ENCODE data around the gene SCUBE3.

SCUBE3 gene

DNA sequence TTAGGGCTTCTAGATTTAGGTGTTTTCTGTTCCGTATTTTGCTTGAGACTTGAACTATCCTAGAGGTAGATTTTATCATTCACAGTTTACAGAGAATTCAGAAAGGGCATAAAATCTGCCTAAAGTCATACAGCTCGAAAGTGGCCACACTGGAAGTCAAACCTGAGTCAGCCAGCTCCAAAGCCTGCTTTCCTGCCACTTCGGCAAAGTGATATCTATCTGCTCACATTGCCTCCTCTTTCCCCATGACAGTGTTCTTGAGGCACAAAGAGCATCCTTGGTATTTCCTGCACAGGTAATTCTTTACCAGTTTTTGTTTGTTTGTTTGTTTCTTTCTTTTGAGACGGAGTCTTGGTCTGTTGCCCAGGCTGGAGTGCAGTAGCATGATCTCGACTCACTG is 19.4 kb upstream of the SCUBE3 start:
- no peak overlapping the region for H3K4me3 ChIP-seq (replicated peaks; ENCODE audit: low read depth, low read length)

DNA sequence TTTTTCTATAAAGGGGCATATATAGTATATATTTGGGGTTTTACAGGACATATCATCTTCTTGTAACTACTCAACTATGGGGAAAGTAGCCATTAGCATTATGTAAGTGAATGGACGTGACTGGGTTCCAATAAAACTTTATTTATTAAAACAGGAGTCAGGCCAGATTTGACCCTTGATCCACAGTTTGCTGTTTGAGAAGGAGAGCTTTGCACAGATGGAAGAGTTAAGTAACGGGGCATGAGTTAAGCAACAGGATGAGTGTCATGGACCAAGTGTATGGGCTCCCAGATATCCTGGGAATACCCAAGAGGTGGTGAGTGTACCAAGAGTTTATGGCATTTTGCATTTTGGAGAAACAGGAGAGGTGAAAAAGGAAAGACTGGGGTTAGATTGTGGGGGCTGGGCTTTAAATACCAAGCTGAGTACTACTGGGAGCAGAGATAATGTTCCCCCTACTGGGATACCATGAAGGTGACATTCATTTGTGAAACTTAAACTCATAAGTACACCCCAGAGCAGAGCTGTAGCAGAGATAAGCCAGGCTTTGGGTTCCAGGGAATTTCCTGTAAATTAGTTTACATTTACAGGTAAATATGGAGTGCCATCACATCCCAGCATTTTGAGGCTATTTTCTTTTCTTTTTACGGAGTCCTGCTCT is 18.5 kb upstream of the SCUBE3 start:
- TF ChIP-seq, protein P1, sequence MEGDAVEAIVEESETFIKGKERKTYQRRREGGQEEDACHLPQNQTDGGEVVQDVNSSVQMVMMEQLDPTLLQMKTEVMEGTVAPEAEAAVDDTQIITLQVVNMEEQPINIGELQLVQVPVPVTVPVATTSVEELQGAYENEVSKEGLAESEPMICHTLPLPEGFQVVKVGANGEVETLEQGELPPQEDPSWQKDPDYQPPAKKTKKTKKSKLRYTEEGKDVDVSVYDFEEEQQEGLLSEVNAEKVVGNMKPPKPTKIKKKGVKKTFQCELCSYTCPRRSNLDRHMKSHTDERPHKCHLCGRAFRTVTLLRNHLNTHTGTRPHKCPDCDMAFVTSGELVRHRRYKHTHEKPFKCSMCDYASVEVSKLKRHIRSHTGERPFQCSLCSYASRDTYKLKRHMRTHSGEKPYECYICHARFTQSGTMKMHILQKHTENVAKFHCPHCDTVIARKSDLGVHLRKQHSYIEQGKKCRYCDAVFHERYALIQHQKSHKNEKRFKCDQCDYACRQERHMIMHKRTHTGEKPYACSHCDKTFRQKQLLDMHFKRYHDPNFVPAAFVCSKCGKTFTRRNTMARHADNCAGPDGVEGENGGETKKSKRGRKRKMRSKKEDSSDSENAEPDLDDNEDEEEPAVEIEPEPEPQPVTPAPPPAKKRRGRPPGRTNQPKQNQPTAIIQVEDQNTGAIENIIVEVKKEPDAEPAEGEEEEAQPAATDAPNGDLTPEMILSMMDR (IDR thresholded peaks at IDR 0.05; ENCODE audit: low read length, missing control alignments): no peak
- H3K4me3 ChIP-seq (replicated peaks; ENCODE audit: low read depth, low read length): no peak overlapping the region
- peak; percentile 45 for DNase-seq (ENCODE audit: low read depth)

More for the DNA sequence above, 19.4 kb upstream of the SCUBE3 start:
- DNase-seq (ENCODE audit: low read depth): no peak
- TF ChIP-seq, protein P1 (IDR thresholded peaks at IDR 0.05; ENCODE audit: low read length, missing control alignments): no peak

DNA sequence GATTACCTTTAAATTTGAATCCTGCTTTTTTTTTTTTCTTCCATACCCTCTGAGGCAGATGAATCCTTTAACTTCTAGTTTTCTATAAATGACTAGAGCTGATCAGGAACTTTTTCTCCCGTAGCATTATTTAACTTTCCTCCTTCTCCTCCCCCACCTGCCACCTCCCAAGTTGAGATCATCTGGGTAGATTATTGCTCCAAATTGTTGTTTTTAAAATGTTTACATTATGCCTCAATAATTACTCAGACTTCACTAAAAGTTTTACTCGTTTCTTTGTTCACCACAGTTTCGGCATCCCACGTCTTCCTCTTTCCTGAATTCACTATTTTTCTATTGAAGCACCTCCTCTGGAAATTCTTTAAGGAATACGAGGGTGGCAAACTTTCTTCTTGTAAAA is 16.6 kb upstream of the SCUBE3 start:
- TF ChIP-seq, protein P1 (IDR thresholded peaks at IDR 0.05; ENCODE audit: low read length, missing control alignments): no peak
- no peak overlapping the region for H3K4me3 ChIP-seq (replicated peaks; ENCODE audit: low read depth, low read length)
- DNase-seq (ENCODE audit: low read depth): no peak

DNA sequence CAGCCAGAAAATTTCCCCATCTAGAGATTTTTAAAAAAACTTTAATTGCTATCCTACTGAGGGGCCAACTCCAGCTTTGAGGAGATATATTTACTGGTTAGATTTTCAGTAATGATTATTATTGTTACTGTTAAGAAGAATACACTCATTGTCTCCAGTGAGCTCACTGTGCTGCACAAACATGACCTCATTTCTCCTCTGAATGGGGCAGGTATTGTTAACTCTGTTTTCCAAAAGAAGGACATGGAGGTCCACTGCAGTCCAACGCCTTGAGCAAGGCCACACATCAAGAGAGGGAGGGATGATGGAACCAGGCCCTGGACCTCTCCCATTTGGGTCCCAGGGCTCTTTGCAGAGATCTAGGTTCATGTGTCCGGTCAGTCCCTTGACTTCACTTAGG is 13.9 kb upstream of the SCUBE3 start:
- TF ChIP-seq, protein P1 (IDR thresholded peaks at IDR 0.05; ENCODE audit: low read length, missing control alignments): no peak
- no peak for DNase-seq (ENCODE audit: low read depth)
- H3K4me3 ChIP-seq (replicated peaks; ENCODE audit: low read depth, low read length): no peak overlapping the region

DNA sequence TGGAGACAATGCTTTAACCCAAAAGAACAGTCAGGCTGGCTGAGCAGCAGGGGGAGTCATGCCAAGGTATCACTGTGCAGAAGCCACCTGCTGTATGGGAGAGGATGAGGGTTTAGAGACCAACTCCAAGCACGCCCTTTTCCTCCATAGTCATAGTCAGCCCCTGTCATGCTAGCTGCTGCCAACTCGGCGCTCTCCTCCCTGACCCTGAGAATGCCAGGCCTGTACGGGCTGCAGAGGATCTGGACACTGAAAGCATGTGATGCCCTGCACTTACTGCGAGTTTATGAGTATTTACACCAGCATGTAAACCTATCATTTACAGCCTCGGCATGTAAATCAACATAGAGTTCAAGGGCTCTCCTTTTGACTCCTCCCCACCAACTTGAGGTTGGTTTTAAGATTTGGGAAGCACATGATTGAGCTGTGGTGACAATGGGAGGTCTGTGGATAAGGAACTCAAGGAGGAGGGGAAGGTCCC is 11.7 kb upstream of the SCUBE3 start:
- TF ChIP-seq, protein P1 (IDR thresholded peaks at IDR 0.05; ENCODE audit: low read length, missing control alignments): no peak
- DNase-seq (ENCODE audit: low read depth): no peak
- no peak overlapping the region for H3K4me3 ChIP-seq (replicated peaks; ENCODE audit: low read depth, low read length)

DNA sequence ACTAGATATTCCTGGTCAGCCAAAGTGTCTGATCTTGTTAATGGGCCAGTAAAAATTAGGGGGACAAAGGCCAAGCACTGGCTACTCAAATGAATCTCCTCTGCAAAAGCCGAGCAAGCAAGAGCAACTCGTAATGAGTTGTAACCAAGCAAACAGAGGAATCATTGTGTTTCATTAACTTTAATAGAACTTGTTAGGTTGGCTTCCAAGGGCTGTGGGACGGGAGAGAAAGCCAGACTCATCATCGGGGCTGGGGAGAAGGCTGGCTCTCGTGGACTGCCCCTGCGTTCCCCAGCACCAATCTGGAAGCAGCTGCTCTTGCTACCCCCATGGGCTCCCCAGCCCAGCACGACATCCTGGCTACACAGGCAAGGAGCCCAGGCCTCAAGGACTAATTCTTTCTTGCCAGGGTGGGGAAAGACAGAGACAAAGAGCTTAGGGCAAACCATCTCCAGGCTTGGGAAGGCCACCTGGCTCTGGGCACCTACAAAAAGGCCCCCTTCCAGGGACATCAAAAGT is 10.5 kb upstream of the SCUBE3 start:
- no peak overlapping the region for H3K4me3 ChIP-seq (replicated peaks; ENCODE audit: low read depth, low read length)
- DNase-seq (ENCODE audit: low read depth): no peak
- TF ChIP-seq, protein P1 (IDR thresholded peaks at IDR 0.05; ENCODE audit: low read length, missing control alignments): no peak

DNA sequence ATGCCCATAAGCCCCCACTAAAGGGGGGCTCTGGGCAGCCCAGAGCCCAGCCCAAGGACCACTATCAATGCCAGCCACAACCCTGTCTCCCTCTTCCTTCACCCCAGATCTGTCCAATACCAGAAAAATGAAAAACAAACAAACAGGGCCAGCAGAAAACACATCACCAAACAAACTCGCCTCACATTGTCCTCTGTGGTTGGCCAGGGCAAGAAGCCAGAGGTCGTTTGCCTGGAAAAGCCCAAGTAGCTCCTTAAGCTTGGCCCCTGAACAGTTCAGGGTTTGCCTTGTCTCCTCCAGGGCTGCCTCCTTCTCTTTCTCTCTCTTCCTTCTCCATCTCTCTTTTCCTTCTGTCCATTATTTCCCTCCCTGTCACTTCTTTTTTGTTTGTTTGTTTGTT is 10.1 kb upstream of the SCUBE3 start:
- no peak overlapping the region for H3K4me3 ChIP-seq (replicated peaks; ENCODE audit: low read depth, low read length)
- TF ChIP-seq, protein P1 (IDR thresholded peaks at IDR 0.05; ENCODE audit: low read length, missing control alignments): no peak
- no peak for DNase-seq (ENCODE audit: low read depth)

Data from fibroblast of pulmonary artery (primary cell).